GM10248 (cell line): ENCODE results near the gene KIF13A.

Experiments
- CTCF ChIA-PET: fragments of 300-600 bp; sonication (Branson Sonifier 250); formaldehyde crosslinking; extraction: SDS; loops from one replicate; lab custom pipeline; 2021; ENCODE audit warnings: antibody characterized with exemption; lab: Yijun Ruan, JAX
- POLR2A ChIA-PET: fragments of 350-650 bp; sonication (Branson Sonifier 250); formaldehyde crosslinking; extraction: SDS; loops from one replicate; lab custom pipeline; 2020; ENCODE audit warnings: antibody characterized with exemption; lab: Yijun Ruan, JAX
- DNase-seq: peaks from one replicate; pipeline ENCODE4 v3.0.0; 2012; ENCODE audit errors: extremely low spot score
- CTCF ChIP-seq: IDR thresholded peaks from 2 replicates; pipeline ENCODE4 v1.5.1; 2012; ENCODE audit warnings: mild to moderate bottlenecking, low read depth; ENCODE audit errors: extremely low read depth, missing control alignments, control extremely low read depth

The KIF13A gene

GRCh38 chr6:17719323-17720041, 268.0 kb downstream of the KIF13A start:
- no peak for DNase-seq
- CTCF ChIA-PET = interaction anchor here (1.1 kb wide), 1 partner anchor 84 kb away, joined by 3 read pairs; no protein-coding TSS in a partner anchor
- POLR2A ChIA-PET = interaction anchor here (0.6 kb wide), 1 partner anchor 814 kb away, joined by 4 read pairs; no protein-coding TSS in a partner anchor

GRCh38 chr6:17716221-17716620, 271.2 kb downstream of the KIF13A start:
- DNase-seq = no peak
- no peak for TF ChIP-seq CTCF
- ChIA-PET CTCF (interaction anchor here (1.7 to 2.0 kb wide), 2 partner anchors 15 to 99 kb away, joined by 4 read pairs; no protein-coding TSS in a partner anchor), POLR2A (no interaction called here)

More at GRCh38 chr6:17719323-17720041, 268.0 kb downstream of the KIF13A start:
- no peak for TF ChIP-seq CTCF

GRCh38 chr6:17714879-17715851, 272.3 kb downstream of the KIF13A start:
- CTCF ChIA-PET = interaction anchor here (0.7 to 2.0 kb wide), 5 partner anchors 9 to 100 kb away, joined by 3 to 4 read pairs (median 4); no protein-coding TSS in a partner anchor
- POLR2A ChIA-PET = no interaction called here
- DNase-seq = peak; percentile 60
- TF ChIP-seq CTCF = no peak

GRCh38 chr6:17714177-17714576, 273.3 kb downstream of the KIF13A start:
- no peak for TF ChIP-seq CTCF
- DNase-seq = no peak
- CTCF ChIA-PET = interaction anchor here (0.9 to 2.0 kb wide), 4 partner anchors 10 to 101 kb away, joined by 3 to 4 read pairs (median 4); no protein-coding TSS in a partner anchor
- POLR2A ChIA-PET = no interaction called here

GRCh38 chr6:17712576-17712975, 274.9 kb downstream of the KIF13A start:
- ChIA-PET POLR2A (interaction anchor here (0.7 kb wide), 1 partner anchor 20 kb away, joined by 3 read pairs; no protein-coding TSS in a partner anchor), CTCF (interaction anchor here (0.8 kb wide), 1 partner anchor 11 kb away, joined by 3 read pairs; no protein-coding TSS in a partner anchor)
- no peak for DNase-seq
- TF ChIP-seq CTCF = no peak

- no peak for DNase-seq
- no peak for TF ChIP-seq CTCF
- CTCF ChIA-PET = interaction anchor here (1.0 to 1.1 kb wide), 2 partner anchors 15 to 110 kb away, joined by 3 read pairs; partner anchors contain the start of gene FAM8A1
- POLR2A ChIA-PET = no interaction called here
Observed at GRCh38 chr6:17710331-17710730, 277.1 kb downstream of the KIF13A start.
